Measurements from ENCODE around the gene SUN1. TPM values are rescaled to one million over a fixed set of nuclear protein-coding genes. Genes with fewer than 3 reads are reported as not detected.

Gene SUN1
- total RNA-seq, 2 experiments from 2014 or later, result 104 to 108 TPM

GRCh38 chr7:840001-840600 is 7.8 kb downstream of the SUN1 start:
- DNase-seq, result no peak
- POLR2A ChIA-PET, result interaction anchor here (0.6 kb wide), 1 partner anchor 111 kb away, joined by 4 read pairs; no protein-coding TSS in a partner anchor
- no peak overlapping the region for H3K4me3 Mint-ChIP-seq
- Histone ChIP-seq H3K4me1 (ENCODE audit: insufficient read depth, low read length) (peaks cover 4% of the 10 kb centered on the region), H3K27ac (ENCODE audit: low read depth in 1 of 2, low read length in 2 of 2) (no peak overlapping the region), H3K9me3 (ENCODE audit: control insufficient read depth in 1 of 2, insufficient read depth in 1 of 2, low read length in 2 of 2) (no peaks in the 10 kb centered on the region), H3K4me3 (ENCODE audit: low read length) (no peak overlapping the region), H3K36me3 (ENCODE audit: insufficient read depth, low read length) (peaks cover 65% of the 10 kb centered on the region), H3K27me3 (ENCODE audit: control insufficient read depth in 1 of 2, insufficient read depth in 2 of 2, low read length in 2 of 2) (no peaks in the 10 kb centered on the region)
- intact Hi-C loops (cut with DNase I, micrococcal nuclease), result no loop called here
- peaks cover 7% of the 10 kb centered on the region for H3K4me1 Mint-ChIP-seq (ENCODE audit: low read depth)
- no peak for ATAC-seq (ENCODE audit: poor library complexity)
- no peaks in the 10 kb centered on the region for H3K27me3 Mint-ChIP-seq
- TF ChIP-seq, protein P1, sequence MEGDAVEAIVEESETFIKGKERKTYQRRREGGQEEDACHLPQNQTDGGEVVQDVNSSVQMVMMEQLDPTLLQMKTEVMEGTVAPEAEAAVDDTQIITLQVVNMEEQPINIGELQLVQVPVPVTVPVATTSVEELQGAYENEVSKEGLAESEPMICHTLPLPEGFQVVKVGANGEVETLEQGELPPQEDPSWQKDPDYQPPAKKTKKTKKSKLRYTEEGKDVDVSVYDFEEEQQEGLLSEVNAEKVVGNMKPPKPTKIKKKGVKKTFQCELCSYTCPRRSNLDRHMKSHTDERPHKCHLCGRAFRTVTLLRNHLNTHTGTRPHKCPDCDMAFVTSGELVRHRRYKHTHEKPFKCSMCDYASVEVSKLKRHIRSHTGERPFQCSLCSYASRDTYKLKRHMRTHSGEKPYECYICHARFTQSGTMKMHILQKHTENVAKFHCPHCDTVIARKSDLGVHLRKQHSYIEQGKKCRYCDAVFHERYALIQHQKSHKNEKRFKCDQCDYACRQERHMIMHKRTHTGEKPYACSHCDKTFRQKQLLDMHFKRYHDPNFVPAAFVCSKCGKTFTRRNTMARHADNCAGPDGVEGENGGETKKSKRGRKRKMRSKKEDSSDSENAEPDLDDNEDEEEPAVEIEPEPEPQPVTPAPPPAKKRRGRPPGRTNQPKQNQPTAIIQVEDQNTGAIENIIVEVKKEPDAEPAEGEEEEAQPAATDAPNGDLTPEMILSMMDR (IDR thresholded peaks at IDR 0.05), result no peak
- peaks cover 93% of the 10 kb centered on the region for H3K36me3 Mint-ChIP-seq (ENCODE audit: low read depth)
- no peaks in the 10 kb centered on the region for H3K9me3 Mint-ChIP-seq
- CTCF ChIA-PET, result no interaction called here
- no peak overlapping the region for H3K27ac Mint-ChIP-seq

GRCh38 chr7:841943-842342 is 9.7 kb downstream of the SUN1 start:
- Mint-ChIP-seq H3K4me1 (ENCODE audit: low read depth) (no peaks in the 10 kb centered on the region), H3K27ac (no peak overlapping the region), H3K4me3 (no peak overlapping the region), H3K27me3 (no peaks in the 10 kb centered on the region), H3K36me3 (ENCODE audit: low read depth) (peaks cover 87% of the 10 kb centered on the region), H3K9me3 (no peaks in the 10 kb centered on the region)
- peaks cover 0 to 1% of the 10 kb centered on the region in 2 experiments for H3K9me3 ChIP-seq (ENCODE audit: control insufficient read depth in 1 of 2, insufficient read depth in 1 of 2, low read length in 2 of 2)
- H3K4me3 ChIP-seq (ENCODE audit: low read length), result no peak overlapping the region
- DNase-seq, result no peak
- intact Hi-C loops (cut with DNase I, micrococcal nuclease), result no loop called here
- CTCF ChIA-PET, result no interaction called here
- peaks cover 65% of the 10 kb centered on the region for H3K36me3 ChIP-seq (ENCODE audit: insufficient read depth, low read length)
- POLR2A ChIA-PET, result no interaction called here
- TF ChIP-seq, protein P1 (IDR thresholded peaks at IDR 0.05), result no peak
- no peaks in the 10 kb centered on the region for H3K4me1 ChIP-seq (ENCODE audit: insufficient read depth, low read length)
- ATAC-seq (ENCODE audit: poor library complexity), result no peak
- no peaks in the 10 kb centered on the region for H3K27me3 ChIP-seq (ENCODE audit: control insufficient read depth in 1 of 2, insufficient read depth in 2 of 2, low read length in 2 of 2)
- no peak overlapping the region for H3K27ac ChIP-seq (ENCODE audit: low read depth in 1 of 2, low read length in 2 of 2)

DNA sequence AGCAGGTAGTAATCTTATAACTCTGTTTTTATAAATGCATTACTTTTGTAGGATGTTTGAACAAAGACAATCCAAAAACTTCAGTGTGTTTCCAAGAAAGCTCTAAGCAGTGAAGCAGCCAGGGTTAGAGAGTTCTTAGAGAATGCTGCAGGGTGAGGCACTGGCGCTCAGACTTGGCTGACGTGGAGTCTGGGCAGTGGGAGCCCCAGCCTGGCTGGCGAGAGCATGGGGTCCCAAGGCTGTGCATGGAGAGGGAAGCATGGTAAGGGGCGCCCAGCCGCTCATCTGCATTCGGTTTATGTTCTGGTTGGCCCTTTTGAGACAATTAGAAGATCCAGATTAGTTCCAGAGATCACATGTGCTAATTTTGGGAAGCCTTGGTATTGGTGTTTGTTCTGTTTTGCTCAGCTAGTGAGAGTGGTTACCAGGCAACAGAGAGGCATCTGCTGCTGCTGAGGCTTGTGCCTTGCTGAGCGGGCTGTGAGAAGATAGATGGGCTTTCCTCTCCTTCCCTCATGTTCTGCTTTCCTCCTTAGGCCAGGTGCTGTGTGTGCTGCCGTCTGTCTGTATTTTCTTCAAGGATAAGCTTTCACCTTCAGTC is 10.3 kb downstream of the SUN1 start:
- Mint-ChIP-seq H3K27ac (no peak overlapping the region), H3K4me3 (no peak overlapping the region), H3K4me1 (ENCODE audit: low read depth) (no peaks in the 10 kb centered on the region), H3K9me3 (no peaks in the 10 kb centered on the region), H3K27me3 (no peaks in the 10 kb centered on the region), H3K36me3 (ENCODE audit: low read depth) (peaks cover 81% of the 10 kb centered on the region)
- ATAC-seq (ENCODE audit: poor library complexity) (no peak), DNase-seq (no peak)
- ChIA-PET POLR2A (no interaction called here), CTCF (no interaction called here)
- H3K36me3 ChIP-seq (ENCODE audit: insufficient read depth, low read length), result peaks cover 61% of the 10 kb centered on the region
- H3K4me1 ChIP-seq (ENCODE audit: insufficient read depth, low read length), result no peaks in the 10 kb centered on the region
- no peak overlapping the region for H3K4me3 ChIP-seq (ENCODE audit: low read length)
- no peak overlapping the region for H3K27ac ChIP-seq (ENCODE audit: low read depth in 1 of 2, low read length in 2 of 2)
- H3K27me3 ChIP-seq (ENCODE audit: control insufficient read depth in 1 of 2, insufficient read depth in 2 of 2, low read length in 2 of 2), result no peaks in the 10 kb centered on the region
- H3K9me3 ChIP-seq (ENCODE audit: control insufficient read depth in 1 of 2, insufficient read depth in 1 of 2, low read length in 2 of 2), result peaks cover 0 to 7% of the 10 kb centered on the region in 2 experiments
- intact Hi-C loops (cut with DNase I, micrococcal nuclease), result no loop called here
- TF ChIP-seq, protein P1 (IDR thresholded peaks at IDR 0.05), result no peak
